Neural crest cell (in vitro differentiated cells): ENCODE results near the gene GEMIN8. TPM values are rescaled to one million over a fixed set of nuclear protein-coding genes. Genes with fewer than 3 reads are reported as not detected.

Experiments used
- DNase-seq: peaks from one replicate; pipeline ENCODE4 v3.0.0; 2021; ENCODE audit warnings: low read depth, mixed read lengths, low spot score
- H3K27ac Mint-ChIP-seq: one replicate; pipeline ENCODE4 v1.8.0; 2021; ENCODE audit warnings: mild to moderate bottlenecking, mixed read lengths; ENCODE audit not compliant: unreplicated experiment
- H3K27me3 Mint-ChIP-seq: 2 replicates; pipeline ENCODE4 v1.8.0; 2021; ENCODE audit warnings: low read depth, mild to moderate bottlenecking, mixed read lengths
- H3K36me3 Mint-ChIP-seq: 2 replicates; pipeline ENCODE4 v1.8.0; 2021; ENCODE audit warnings: low read depth, mild to moderate bottlenecking, mixed read lengths
- H3K4me1 Mint-ChIP-seq: 2 replicates; pipeline ENCODE4 v1.8.0; 2021; ENCODE audit warnings: mixed read lengths
- H3K4me3 Mint-ChIP-seq: one replicate; pipeline ENCODE4 v1.8.0; 2021; ENCODE audit warnings: mild to moderate bottlenecking, mixed read lengths
- H3K9me3 Mint-ChIP-seq: 2 replicates; pipeline ENCODE4 v1.8.0; 2021; ENCODE audit warnings: mixed read lengths
- total RNA-seq: library from RNA; stranded (reverse); gene quantifications from 2 replicates; pipeline ENCODE4 v1.2.1, GENCODE V29; 2021
- TF ChIP-seq, protein P1 (sequence below): fragments of 200-600 bp; sonication (generic); conservative IDR thresholded peaks from 2 replicates; pipeline ENCODE4 v1.5.0; 2021; ENCODE audit warnings: antibody characterized with exemption, mild to moderate bottlenecking

Gene GEMIN8
- total RNA-seq, 1 donor from 2014 or later = 14.4 TPM

DNA sequence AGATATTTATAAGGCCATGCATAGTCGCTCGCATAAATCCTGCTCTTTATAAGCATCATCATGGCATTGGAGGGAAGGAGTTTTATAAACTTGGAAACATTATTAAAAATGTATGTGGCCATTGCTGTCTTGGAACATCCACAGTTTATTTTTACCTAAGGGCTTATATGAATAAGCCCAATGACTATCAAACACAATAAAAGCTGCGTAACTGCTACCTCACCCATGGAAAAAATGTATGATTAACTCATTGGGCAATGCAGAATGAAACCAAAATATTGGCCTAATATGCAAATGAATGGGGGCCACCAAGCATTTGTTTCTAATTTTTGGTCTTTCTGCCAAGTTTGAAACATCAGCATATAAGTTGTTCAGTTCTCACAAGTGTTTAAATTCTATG, 19.1 kb downstream of the GEMIN8 start:
- no peak for DNase-seq
- Mint-ChIP-seq H3K27me3 (no peaks in the 10 kb centered on the region), H3K36me3 (peaks cover 10% of the 10 kb centered on the region), H3K4me3 (no peak overlapping the region), H3K4me1 (no peaks in the 10 kb centered on the region), H3K27ac (no peak overlapping the region), H3K9me3 (peaks cover 2% of the 10 kb centered on the region)
- TF ChIP-seq, protein P1, sequence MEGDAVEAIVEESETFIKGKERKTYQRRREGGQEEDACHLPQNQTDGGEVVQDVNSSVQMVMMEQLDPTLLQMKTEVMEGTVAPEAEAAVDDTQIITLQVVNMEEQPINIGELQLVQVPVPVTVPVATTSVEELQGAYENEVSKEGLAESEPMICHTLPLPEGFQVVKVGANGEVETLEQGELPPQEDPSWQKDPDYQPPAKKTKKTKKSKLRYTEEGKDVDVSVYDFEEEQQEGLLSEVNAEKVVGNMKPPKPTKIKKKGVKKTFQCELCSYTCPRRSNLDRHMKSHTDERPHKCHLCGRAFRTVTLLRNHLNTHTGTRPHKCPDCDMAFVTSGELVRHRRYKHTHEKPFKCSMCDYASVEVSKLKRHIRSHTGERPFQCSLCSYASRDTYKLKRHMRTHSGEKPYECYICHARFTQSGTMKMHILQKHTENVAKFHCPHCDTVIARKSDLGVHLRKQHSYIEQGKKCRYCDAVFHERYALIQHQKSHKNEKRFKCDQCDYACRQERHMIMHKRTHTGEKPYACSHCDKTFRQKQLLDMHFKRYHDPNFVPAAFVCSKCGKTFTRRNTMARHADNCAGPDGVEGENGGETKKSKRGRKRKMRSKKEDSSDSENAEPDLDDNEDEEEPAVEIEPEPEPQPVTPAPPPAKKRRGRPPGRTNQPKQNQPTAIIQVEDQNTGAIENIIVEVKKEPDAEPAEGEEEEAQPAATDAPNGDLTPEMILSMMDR = no peak

DNA sequence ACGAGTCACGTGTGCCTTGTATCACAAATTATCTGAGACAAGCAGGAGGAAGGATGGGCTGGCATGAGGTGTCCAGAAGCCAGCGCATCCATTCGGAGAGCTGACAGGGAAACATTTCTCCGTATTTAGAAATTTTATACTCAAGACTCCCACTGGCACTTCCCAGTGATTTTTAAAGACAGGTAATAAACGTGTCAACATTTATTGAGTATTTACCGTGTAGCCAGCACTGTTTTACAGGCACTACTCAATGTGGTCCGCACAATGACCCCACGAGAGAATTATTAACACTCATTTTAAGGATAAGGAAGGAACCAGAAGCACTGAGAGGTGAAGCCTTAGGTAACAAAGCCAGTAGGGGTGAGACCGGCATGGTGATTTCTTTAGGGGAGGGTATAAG, 23.2 kb downstream of the GEMIN8 start:
- peaks cover 7% of the 10 kb centered on the region for H3K36me3 Mint-ChIP-seq
- H3K4me1 Mint-ChIP-seq = no peaks in the 10 kb centered on the region
- no peak for DNase-seq
- no peak overlapping the region for H3K27ac Mint-ChIP-seq
- H3K9me3 Mint-ChIP-seq = peaks cover 2% of the 10 kb centered on the region
- no peaks in the 10 kb centered on the region for H3K27me3 Mint-ChIP-seq
- TF ChIP-seq, protein P1 = no peak
- H3K4me3 Mint-ChIP-seq = no peak overlapping the region

DNA sequence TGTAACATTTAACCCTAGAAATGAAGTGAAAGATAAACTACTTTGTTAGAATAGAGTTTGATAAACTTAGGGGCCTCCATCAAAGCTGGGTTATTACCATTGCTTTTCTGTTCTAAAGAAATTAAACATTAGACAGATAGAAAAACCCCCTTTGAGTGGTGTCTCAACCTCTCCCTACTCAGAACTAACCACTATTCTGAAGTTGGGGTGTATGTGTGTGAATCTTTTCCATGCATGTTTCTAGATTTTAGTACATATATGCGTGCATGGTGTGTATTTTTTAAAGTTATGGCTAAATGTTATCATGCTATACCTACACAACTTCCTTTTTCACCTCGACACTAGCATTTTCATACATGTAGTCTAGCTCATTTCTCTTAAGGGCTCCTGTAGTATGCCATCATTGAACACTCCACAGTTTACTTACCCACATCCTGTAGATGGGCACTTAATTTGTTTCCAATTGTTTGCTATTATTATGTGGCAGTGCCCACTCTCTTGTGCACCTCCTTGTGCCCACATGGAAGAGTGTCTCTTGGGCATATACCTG, 25.7 kb downstream of the GEMIN8 start:
- Mint-ChIP-seq H3K36me3 (peaks cover 9% of the 10 kb centered on the region), H3K27ac (no peak overlapping the region), H3K9me3 (peaks cover 10% of the 10 kb centered on the region), H3K27me3 (no peaks in the 10 kb centered on the region), H3K4me3 (no peak overlapping the region), H3K4me1 (no peaks in the 10 kb centered on the region)
- TF ChIP-seq, protein P1 = no peak
- DNase-seq = no peak

DNA sequence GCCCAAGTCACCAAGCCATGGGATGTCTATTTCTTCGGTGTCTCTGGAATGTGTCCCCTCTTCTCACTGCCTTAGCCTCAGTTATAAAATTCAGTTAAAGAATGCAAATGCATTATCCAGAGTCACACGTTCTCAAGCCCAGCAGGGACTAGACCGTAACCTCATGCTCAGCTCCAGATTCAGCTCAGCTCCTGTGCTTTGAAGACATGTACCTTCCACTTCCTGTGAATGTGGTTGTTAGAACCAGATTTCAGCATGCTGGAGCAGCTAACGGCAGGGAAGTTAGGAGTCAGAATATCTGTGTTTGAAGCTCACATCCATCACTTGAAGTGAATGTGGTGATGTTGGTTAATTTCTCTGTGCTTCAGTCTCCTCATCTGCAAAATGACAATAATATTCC, 26.7 kb downstream of the GEMIN8 start:
- Mint-ChIP-seq H3K27me3 (no peaks in the 10 kb centered on the region), H3K36me3 (peaks cover 4% of the 10 kb centered on the region), H3K27ac (no peak overlapping the region), H3K9me3 (peaks cover 10% of the 10 kb centered on the region), H3K4me1 (no peaks in the 10 kb centered on the region), H3K4me3 (no peak overlapping the region)
- DNase-seq = no peak
- TF ChIP-seq, protein P1 = no peak

DNA sequence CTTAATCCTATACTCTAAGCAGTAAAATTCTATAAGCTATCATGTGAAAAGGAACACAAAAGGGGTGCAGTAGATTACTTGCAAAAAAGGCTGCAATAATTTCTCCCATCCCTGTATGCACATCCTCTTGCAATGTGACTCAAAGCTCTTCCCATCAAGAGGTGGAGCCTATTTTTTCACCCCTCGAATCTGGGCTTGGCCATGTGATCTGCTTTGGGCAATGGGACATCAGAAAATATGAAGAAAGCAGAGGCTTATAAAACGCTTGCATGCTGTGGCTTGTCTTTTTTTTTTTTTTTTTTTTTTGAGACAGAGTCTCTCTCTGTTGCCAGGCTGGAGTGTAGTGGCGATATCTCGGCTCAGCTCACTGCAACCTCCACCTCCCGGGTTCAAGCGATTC, 33.0 kb downstream of the GEMIN8 start:
- no peak overlapping the region for H3K27ac Mint-ChIP-seq
- TF ChIP-seq, protein P1 = no peak
- DNase-seq = no peak
- H3K4me3 Mint-ChIP-seq = no peak overlapping the region
- no peaks in the 10 kb centered on the region for H3K27me3 Mint-ChIP-seq
- no peaks in the 10 kb centered on the region for H3K4me1 Mint-ChIP-seq
- peaks cover 17% of the 10 kb centered on the region for H3K9me3 Mint-ChIP-seq
- peaks cover 10% of the 10 kb centered on the region for H3K36me3 Mint-ChIP-seq
